H9 (cell line): Measurements from ENCODE around the gene SMAD7. TPM values are rescaled to one million over a fixed set of nuclear protein-coding genes. Genes with fewer than 3 reads are reported as not detected.

Experiments
- DNase-seq: peaks from one replicate; pipeline ENCODE4 v3.0.0-alpha.2; 2017
- H2AFZ ChIP-seq: one replicate; pipeline ENCODE4 v1.6.1; 2013; ENCODE audit warnings: mild to moderate bottlenecking, low read length, control low read depth, moderate library complexity
- H2AK5ac ChIP-seq: 2 replicates; pipeline ENCODE4 v1.6.1; 2013; ENCODE audit warnings: low read length, control low read depth, mixed read lengths; ENCODE audit not compliant: insufficient read length
- H2BK120ac ChIP-seq: one replicate; pipeline ENCODE4 v1.6.1; 2013; ENCODE audit warnings: low read depth, mild to moderate bottlenecking, low read length, control low read depth, inconsistent platforms; ENCODE audit not compliant: poor library complexity, severe bottlenecking
- H2BK12ac ChIP-seq: 2 replicates; pipeline ENCODE4 v1.6.1; 2013; ENCODE audit warnings: low read length, control low read depth, mixed read lengths, low read depth; ENCODE audit not compliant: insufficient read length
- H2BK15ac ChIP-seq: 2 replicates; pipeline ENCODE4 v1.6.1; 2013; ENCODE audit warnings: low read depth, low read length, control low read depth
- H2BK20ac ChIP-seq: one replicate; pipeline ENCODE4 v1.6.1; 2013; ENCODE audit warnings: low read depth, mild to moderate bottlenecking, low read length, control low read depth, inconsistent platforms; ENCODE audit not compliant: poor library complexity, severe bottlenecking
- H2BK5ac ChIP-seq: 2 replicates; pipeline ENCODE4 v1.6.1; 2013; ENCODE audit warnings: low read length, control low read depth, mixed read lengths; ENCODE audit not compliant: insufficient read length
- H3K14ac ChIP-seq: 2 replicates; pipeline ENCODE4 v1.6.1; 2013; ENCODE audit warnings: low read length, control low read depth; ENCODE audit not compliant: insufficient read depth
- H3K18ac ChIP-seq: 2 replicates; pipeline ENCODE4 v1.6.1; 2013; ENCODE audit warnings: low read depth, mild to moderate bottlenecking, mixed read lengths, low read length, control low read depth; ENCODE audit not compliant: insufficient read length
- H3K23ac ChIP-seq: 2 replicates; pipeline ENCODE4 v1.6.1; 2013; ENCODE audit warnings: low read length, control low read depth, mixed read lengths, low read depth; ENCODE audit not compliant: insufficient read length
- H3K23me2 ChIP-seq: 2 replicates; pipeline ENCODE4 v1.6.1; 2013; ENCODE audit warnings: low read depth, mild to moderate bottlenecking, mixed read lengths, low read length, control low read depth; ENCODE audit not compliant: insufficient read length, poor library complexity, severe bottlenecking
- H3K27ac ChIP-seq: 2 replicates; pipeline ENCODE4 v1.5.1; 2013; ENCODE audit warnings: low read length, control low read depth, mixed read lengths, low read depth; ENCODE audit not compliant: insufficient read length
- H3K27me3 ChIP-seq: 2 replicates; pipeline ENCODE4 v1.6.1; 2013; ENCODE audit warnings: low read length, control low read depth, inconsistent platforms; ENCODE audit not compliant: insufficient read depth
- H3K4ac ChIP-seq: 2 replicates; pipeline ENCODE4 v1.6.1; 2013; ENCODE audit warnings: low read depth, mild to moderate bottlenecking, control low read depth, inconsistent platforms, low read length, moderate library complexity
- H3K4me1 ChIP-seq: 2 replicates; pipeline ENCODE4 v1.6.1; 2013; ENCODE audit warnings: low read length, control low read depth, inconsistent platforms; ENCODE audit not compliant: insufficient read depth
- H3K4me2 ChIP-seq: 2 replicates; pipeline ENCODE4 v1.6.1; 2013; ENCODE audit warnings: low read length, control low read depth, mixed read lengths; ENCODE audit not compliant: insufficient read length, insufficient read depth
- H3K56ac ChIP-seq: 2 replicates; pipeline ENCODE4 v1.6.1; 2013; ENCODE audit warnings: low read depth, mild to moderate bottlenecking, mixed read lengths, low read length, control low read depth; ENCODE audit not compliant: insufficient read length
- H3K79me1 ChIP-seq: 2 replicates; pipeline ENCODE4 v1.6.1; 2013; ENCODE audit warnings: low read depth, mild to moderate bottlenecking, moderate library complexity, low read length, control low read depth, inconsistent platforms; ENCODE audit not compliant: insufficient read depth, poor library complexity, severe bottlenecking
- H3K79me2 ChIP-seq: 2 replicates; pipeline ENCODE4 v1.6.1; 2013; ENCODE audit warnings: low read length, control low read depth, inconsistent platforms; ENCODE audit not compliant: insufficient read depth
- H3K9ac ChIP-seq: 2 replicates; pipeline ENCODE4 v1.6.1; 2013; ENCODE audit warnings: low read length, control low read depth, mixed read lengths; ENCODE audit not compliant: insufficient read length; ENCODE audit errors: extremely low read depth
- H3K9me3 ChIP-seq: one replicate; pipeline ENCODE4 v1.6.1; 2013; ENCODE audit warnings: low read depth, low read length, inconsistent platforms; ENCODE audit not compliant: control insufficient read depth
- H3T11ph ChIP-seq: one replicate; pipeline ENCODE4 v1.6.1; 2013; ENCODE audit warnings: mild to moderate bottlenecking, low read length, control low read depth, inconsistent platforms
- H4K20me1 ChIP-seq: one replicate; pipeline ENCODE4 v1.6.1; 2013; ENCODE audit not compliant: control insufficient read depth, insufficient read length, insufficient read depth
- H4K5ac ChIP-seq: 2 replicates; pipeline ENCODE4 v1.6.1; 2013; ENCODE audit warnings: low read depth, mild to moderate bottlenecking, mixed read lengths, low read length, control low read depth; ENCODE audit not compliant: insufficient read length
- H4K8ac ChIP-seq: replicated peaks from 2 replicates; pipeline ENCODE4 v1.6.1; 2013; ENCODE audit warnings: low read length, control low read depth, mixed read lengths, low read depth; ENCODE audit not compliant: insufficient read length
- H4K91ac ChIP-seq: 2 replicates; pipeline ENCODE4 v1.6.1; 2013; ENCODE audit warnings: low read depth, mild to moderate bottlenecking, moderate library complexity, mixed read lengths, low read length, control low read depth; ENCODE audit not compliant: insufficient read length
- H3K27ac Mint-ChIP-seq, 3 experiments: 2 replicates in 2 of 3; 3 replicates in 1 of 3; pipeline ENCODE4 v1.8.0; 2020 to 2021; ENCODE audit warnings: mixed read lengths in 3 of 3, mild to moderate bottlenecking in 1 of 3, moderate library complexity in 1 of 3
- H3K27me3 Mint-ChIP-seq: 2 replicates; pipeline ENCODE4 v1.8.0; 2021; ENCODE audit warnings: low read depth, mild to moderate bottlenecking, moderate library complexity, mixed read lengths
- H3K36me3 Mint-ChIP-seq, 3 experiments: 2 replicates in 2 of 3; 3 replicates in 1 of 3; pipeline ENCODE4 v1.8.0; 2020 to 2021; ENCODE audit warnings: low read depth in 3 of 3, mixed read lengths in 3 of 3; ENCODE audit not compliant: insufficient read depth in 1 of 3
- H3K4me1 Mint-ChIP-seq, 2 experiments: 2 replicates each; pipeline ENCODE4 v1.8.0; 2020; ENCODE audit warnings: mixed read lengths in 2 of 2
- H3K4me3 Mint-ChIP-seq, 2 experiments: 2 replicates in 1 of 2; 3 replicates in 1 of 2; pipeline ENCODE4 v1.8.0; 2020 to 2021; ENCODE audit warnings: mild to moderate bottlenecking in 2 of 2, mixed read lengths in 2 of 2, moderate library complexity in 1 of 2
- H3K9me3 Mint-ChIP-seq, 2 experiments: 2 replicates in 1 of 2; 3 replicates in 1 of 2; pipeline ENCODE4 v1.8.0; 2020; ENCODE audit warnings: mild to moderate bottlenecking in 2 of 2, mixed read lengths in 2 of 2, moderate library complexity in 1 of 2
- CTCF ChIP-seq: fragments of 200-600 bp; sonication (generic); conservative IDR thresholded peaks from 3 replicates; pipeline ENCODE4 v1.8.0; 2021; ENCODE audit warnings: antibody characterized with exemption, mild to moderate bottlenecking
- WGBS: extraction: QIAGEN DNeasy Blood & Tissue Kit; methylation state at CpG from one replicate; pipeline ENCODE4 v1.1.7; 2013; ENCODE audit warnings: missing lambda C conversion rate, low lambda C conversion rate, mixed read lengths; ENCODE audit not compliant: insufficient read length; ENCODE audit errors: extremely low coverage; 5-methylcytosine and 5-hydroxymethylcytosine counted together
- total RNA-seq: library from RNA; stranded (reverse); gene quantifications from 2 replicates; pipeline ENCODE4 v1.2.1, GENCODE V29; 2021

SMAD7 gene
- total RNA-seq, 1 experiment from 2014 or later = 27.7 TPM

- Mint-ChIP-seq H3K9me3 (peaks cover 14 to 20% of the 10 kb centered on the region in 2 experiments), H3K4me1 (peaks cover 1% of the 10 kb centered on the region in 2 experiments), H3K27ac (no peak overlapping the region), H3K4me3 (no peak overlapping the region), H3K36me3 (peaks cover 4 to 13% (median 5%) of the 10 kb centered on the region in 3 experiments; a peak in 4 of 7 replicates), H3K27me3 (peaks cover 9% of the 10 kb centered on the region)
- Histone ChIP-seq H3K56ac (no peak overlapping the region), H2BK120ac (no peak overlapping the region), H4K91ac (no peak overlapping the region), H3K23me2 (no peaks in the 10 kb centered on the region), H3K18ac (no peak overlapping the region), H2AK5ac (no peak overlapping the region), H3K27me3 (no peaks in the 10 kb centered on the region), H2BK5ac (no peak overlapping the region), H2BK15ac (no peak overlapping the region), H4K8ac (no peak overlapping the region), H3T11ph (no peak overlapping the region), H3K4me2 (no peak overlapping the region), H2BK12ac (no peak overlapping the region), H3K79me1 (no peaks in the 10 kb centered on the region), H3K9ac (no peak overlapping the region), H4K20me1 (no peaks in the 10 kb centered on the region), H3K27ac (no peak overlapping the region), H4K5ac (no peak overlapping the region), H2BK20ac (no peak overlapping the region), H3K23ac (no peak overlapping the region), H3K4ac (no peak overlapping the region), H3K9me3 (no peaks in the 10 kb centered on the region), H3K14ac (no peak overlapping the region), H3K79me2 (no peaks in the 10 kb centered on the region), H2AFZ (no peak overlapping the region), H3K4me1 (no peaks in the 10 kb centered on the region)
- peak; percentile 20 for DNase-seq
- TF ChIP-seq CTCF = no peak
- WGBS = no CpG with 5 or more reads among the region's 27 CpGs
Measured at GRCh38 chr18:48902023-48902855, 48.5 kb downstream of the SMAD7 start.
